ENCODE data around the gene TNFAIP8. TPM values are rescaled to one million over a fixed set of nuclear protein-coding genes. Genes with fewer than 3 reads are reported as not detected.

The TNFAIP8 gene
- total RNA-seq, 2 experiments from 2014 or later = 121 to 122 TPM

- POLR2A ChIA-PET = interaction anchor here (0.9 to 10.4 kb wide), 4 partner anchors 8 to 261 kb away, joined by 4 to 127 read pairs (median 16); no protein-coding TSS in a partner anchor
- H3K4me3 Mint-ChIP-seq = peak overlapping the region; percentile 84
- H3K36me3 Mint-ChIP-seq = peaks cover 10% of the 10 kb centered on the region
- DNase-seq = no peak
- H3K27ac Mint-ChIP-seq = peak overlapping the region; percentile 97
- no peaks in the 10 kb centered on the region for H3K27me3 Mint-ChIP-seq
- H3K9me3 Mint-ChIP-seq = no peaks in the 10 kb centered on the region
- H3K4me1 Mint-ChIP-seq = peaks cover 76% of the 10 kb centered on the region
- no peak for ATAC-seq (ENCODE audit: low read depth)
Observed at GRCh38 chr5:119332208-119332607, 23.6 kb upstream of the TNFAIP8 start.

- ATAC-seq (ENCODE audit: low read depth) (no peak), DNase-seq (no peak)
- H3K27ac Mint-ChIP-seq = peak overlapping the region; percentile 97
- no peaks in the 10 kb centered on the region for H3K9me3 Mint-ChIP-seq
- H3K27me3 Mint-ChIP-seq = no peaks in the 10 kb centered on the region
- peaks cover 81% of the 10 kb centered on the region for H3K4me1 Mint-ChIP-seq
- H3K36me3 Mint-ChIP-seq = peaks cover 11% of the 10 kb centered on the region
- peak overlapping the region; percentile 84 for H3K4me3 Mint-ChIP-seq
- POLR2A ChIA-PET = interaction anchor here (0.6 to 10.4 kb wide), 10 partner anchors 9 to 262 kb away, joined by 3 to 127 read pairs (median 4); no protein-coding TSS in a partner anchor
Observed at GRCh38 chr5:119332978-119333401, 22.8 kb upstream of the TNFAIP8 start.

GRCh38 chr5:119333421-119333851 lies 22.4 kb upstream of the TNFAIP8 start:
- Mint-ChIP-seq H3K27me3 (no peaks in the 10 kb centered on the region), H3K36me3 (peaks cover 13% of the 10 kb centered on the region), H3K4me1 (peaks cover 81% of the 10 kb centered on the region), H3K9me3 (no peaks in the 10 kb centered on the region), H3K27ac (peak overlapping the region; percentile 97), H3K4me3 (peak overlapping the region; percentile 84)
- ATAC-seq (ENCODE audit: low read depth) = peak; percentile 18
- POLR2A ChIA-PET = interaction anchor here (0.7 to 10.4 kb wide), 10 partner anchors 10 to 62 kb away, joined by 3 to 127 read pairs (median 5); partner anchors contain the start of gene TNFAIP8
- DNase-seq = no peak

- ATAC-seq (ENCODE audit: low read depth) (no peak), DNase-seq (no peak)
- Mint-ChIP-seq H3K27ac (peak overlapping the region; percentile 88), H3K36me3 (peaks cover 15% of the 10 kb centered on the region), H3K4me1 (peaks cover 80% of the 10 kb centered on the region), H3K9me3 (no peaks in the 10 kb centered on the region), H3K27me3 (no peaks in the 10 kb centered on the region), H3K4me3 (peak overlapping the region; percentile 84)
- POLR2A ChIA-PET = interaction anchor here (0.5 to 10.4 kb wide), 14 partner anchors 8 to 347 kb away, joined by 3 to 127 read pairs (median 6); partner anchors contain the start of gene TNFAIP8
Observed at GRCh38 chr5:119335261-119335677, 20.6 kb upstream of the TNFAIP8 start.

- POLR2A ChIA-PET = interaction anchor here (0.7 to 10.4 kb wide), 10 partner anchors 10 to 65 kb away, joined by 3 to 127 read pairs (median 4); partner anchors contain the start of gene TNFAIP8
- no peaks in the 10 kb centered on the region for H3K27me3 Mint-ChIP-seq
- ATAC-seq (ENCODE audit: low read depth) = no peak
Observed at GRCh38 chr5:119336262-119336661, 19.6 kb upstream of the TNFAIP8 start.

GRCh38 chr5:119336845-119337580 lies 18.8 kb upstream of the TNFAIP8 start:
- POLR2A ChIA-PET = interaction anchor here (0.7 to 10.4 kb wide), 14 partner anchors 9 to 266 kb away, joined by 3 to 127 read pairs (median 6); partner anchors contain the start of genes DMXL1 and TNFAIP8
- Mint-ChIP-seq H3K4me3 (peak overlapping the region; percentile 83), H3K36me3 (peaks cover 16% of the 10 kb centered on the region), H3K9me3 (no peaks in the 10 kb centered on the region), H3K27me3 (no peaks in the 10 kb centered on the region), H3K27ac (peak overlapping the region; percentile 96), H3K4me1 (peaks cover 79% of the 10 kb centered on the region)
- DNase-seq = no peak
- ATAC-seq (ENCODE audit: low read depth) = no peak

More at GRCh38 chr5:119336262-119336661, 19.6 kb upstream of the TNFAIP8 start:
- Mint-ChIP-seq H3K27ac (peak overlapping the region; percentile 88), H3K4me3 (peak overlapping the region; percentile 84), H3K4me1 (peaks cover 79% of the 10 kb centered on the region), H3K36me3 (peaks cover 15% of the 10 kb centered on the region), H3K9me3 (no peaks in the 10 kb centered on the region)
- no peak for DNase-seq

- DNase-seq = no peak
- Mint-ChIP-seq H3K27me3 (no peaks in the 10 kb centered on the region), H3K9me3 (no peaks in the 10 kb centered on the region), H3K4me1 (peaks cover 84% of the 10 kb centered on the region), H3K36me3 (peaks cover 17% of the 10 kb centered on the region), H3K27ac (peak overlapping the region; percentile 96), H3K4me3 (peak overlapping the region; percentile 83)
- POLR2A ChIA-PET = interaction anchor here (0.7 to 10.4 kb wide), 13 partner anchors 8 to 267 kb away, joined by 3 to 127 read pairs (median 15); partner anchors contain the start of genes DMXL1 and TNFAIP8
- ATAC-seq (ENCODE audit: low read depth) = no peak
Observed at GRCh38 chr5:119338326-119338946, 17.4 kb upstream of the TNFAIP8 start.

- Mint-ChIP-seq H3K9me3 (no peaks in the 10 kb centered on the region), H3K36me3 (peaks cover 21% of the 10 kb centered on the region), H3K4me1 (peaks cover 90% of the 10 kb centered on the region), H3K27me3 (no peaks in the 10 kb centered on the region), H3K27ac (peak overlapping the region; percentile 96), H3K4me3 (peak overlapping the region; percentile 83)
- ATAC-seq (ENCODE audit: low read depth) = no peak
- no peak for DNase-seq
- POLR2A ChIA-PET = interaction anchor here (0.6 to 10.4 kb wide), 12 partner anchors 9 to 439 kb away, joined by 3 to 127 read pairs (median 11); partner anchors contain the start of genes DMXL1 and TNFAIP8
Observed at GRCh38 chr5:119339344-119339743, 16.5 kb upstream of the TNFAIP8 start.

- H3K4me3 Mint-ChIP-seq = peak overlapping the region; percentile 83
- peaks cover 88% of the 10 kb centered on the region for H3K4me1 Mint-ChIP-seq
- peaks cover 23% of the 10 kb centered on the region for H3K36me3 Mint-ChIP-seq
- ATAC-seq (ENCODE audit: low read depth) = no peak
- POLR2A ChIA-PET = interaction anchor here (0.6 to 10.4 kb wide), 12 partner anchors 9 to 440 kb away, joined by 3 to 127 read pairs (median 10); partner anchors contain the start of genes DMXL1 and TNFAIP8
- no peaks in the 10 kb centered on the region for H3K27me3 Mint-ChIP-seq
- DNase-seq = no peak
- peak overlapping the region; percentile 96 for H3K27ac Mint-ChIP-seq
- no peaks in the 10 kb centered on the region for H3K9me3 Mint-ChIP-seq
Observed at GRCh38 chr5:119339965-119340364, 15.9 kb upstream of the TNFAIP8 start.

GRCh38 chr5:119340597-119341218 lies 15.1 kb upstream of the TNFAIP8 start:
- Mint-ChIP-seq H3K27me3 (no peaks in the 10 kb centered on the region), H3K4me3 (peak overlapping the region; percentile 83), H3K36me3 (peaks cover 26% of the 10 kb centered on the region), H3K9me3 (no peaks in the 10 kb centered on the region), H3K27ac (peak overlapping the region; percentile 96), H3K4me1 (peaks cover 86% of the 10 kb centered on the region)
- POLR2A ChIA-PET = interaction anchor here (0.8 to 10.4 kb wide), 18 partner anchors 10 to 269 kb away, joined by 3 to 127 read pairs (median 6); partner anchors contain the start of genes DMXL1 and TNFAIP8
- peak; percentile 68 for ATAC-seq (ENCODE audit: low read depth)
- DNase-seq = peak; percentile 63

GRCh38 chr5:119341452-119342349 lies 14.1 kb upstream of the TNFAIP8 start:
- DNase-seq = no peak
- no peaks in the 10 kb centered on the region for H3K27me3 Mint-ChIP-seq
- H3K36me3 Mint-ChIP-seq = peaks cover 28% of the 10 kb centered on the region
- peak overlapping the region; percentile 96 for H3K27ac Mint-ChIP-seq
- POLR2A ChIA-PET = interaction anchor here (0.9 to 10.4 kb wide), 15 partner anchors 11 to 270 kb away, joined by 3 to 127 read pairs (median 6); partner anchors contain the start of genes DMXL1 and TNFAIP8
- ATAC-seq (ENCODE audit: low read depth) = peak; percentile 9
- H3K9me3 Mint-ChIP-seq = no peaks in the 10 kb centered on the region
- peak overlapping the region; percentile 83 for H3K4me3 Mint-ChIP-seq
- H3K4me1 Mint-ChIP-seq = peaks cover 88% of the 10 kb centered on the region
